Kidney glomerular epithelial cell (primary cell): ENCODE measurements around the gene ZCCHC2.

Source experiments
- DNase-seq: peaks from one replicate; lab custom pipeline; 2025; lab: John Stamatoyannopoulos, UW

ZCCHC2 gene

DNA sequence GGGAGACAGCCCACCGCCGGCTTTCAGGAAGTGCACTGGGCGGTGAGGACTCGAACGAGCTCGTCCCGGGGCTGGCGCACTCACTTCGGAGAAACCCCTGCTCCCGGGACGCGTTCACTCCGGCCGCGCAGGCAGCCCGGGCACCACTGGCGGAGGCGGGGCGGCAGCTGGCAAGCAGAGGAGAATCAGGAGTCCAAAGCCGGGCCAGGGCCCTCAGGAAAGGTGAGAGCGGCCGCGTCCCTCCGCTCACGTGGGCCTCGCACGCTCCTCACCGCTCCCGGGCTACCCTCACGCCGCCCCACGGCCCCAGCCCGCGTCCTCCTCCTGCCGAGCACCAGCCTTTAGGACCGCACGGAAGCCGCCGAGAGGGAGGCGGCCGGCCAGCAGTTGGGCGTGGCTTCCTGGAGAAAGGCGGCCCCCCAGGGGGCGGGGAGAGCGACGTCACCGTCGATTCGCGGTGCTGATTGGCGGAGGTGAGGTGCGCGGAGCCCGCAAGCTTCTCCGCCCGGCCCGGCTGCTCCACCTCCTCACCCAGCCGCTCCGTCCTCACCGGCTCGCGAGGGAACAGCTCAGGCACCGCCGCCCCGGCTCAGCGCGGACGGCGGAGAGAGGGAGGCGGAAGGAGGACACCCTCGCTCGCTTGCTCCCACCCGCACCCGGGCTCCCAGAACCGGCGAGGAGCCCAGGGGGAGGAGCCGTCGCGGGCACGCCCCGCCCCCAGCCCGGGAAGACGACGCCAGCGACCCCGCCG, at the start of gene ZCCHC2:
TSS of gene ZCCHC2 (plus strand) at position 522 of the 751 bp plus-strand sequence. CDS start 400 bp downstream, outside the sequence.
- peak; percentile 88 for DNase-seq

DNA sequence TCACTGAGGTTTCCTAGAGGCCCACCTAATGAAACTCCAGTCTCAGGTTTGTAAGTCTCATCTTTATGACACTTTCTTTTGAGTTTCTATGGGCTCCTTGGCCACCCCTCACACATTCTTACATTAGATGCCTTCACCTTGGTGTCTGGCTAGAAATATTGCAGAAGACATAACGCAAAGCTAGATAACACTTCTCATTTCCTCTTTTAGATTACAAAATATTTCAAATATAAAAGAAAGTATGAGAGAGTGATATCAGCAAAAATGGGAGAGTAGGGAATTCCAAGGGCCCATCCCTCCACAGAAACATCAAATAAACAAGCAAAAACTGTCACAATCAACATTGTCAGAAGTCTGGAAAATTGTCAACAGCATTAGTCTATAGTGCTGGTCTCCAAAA, 43.3 kb upstream of the ZCCHC2 start:
- no peak for DNase-seq

DNA sequence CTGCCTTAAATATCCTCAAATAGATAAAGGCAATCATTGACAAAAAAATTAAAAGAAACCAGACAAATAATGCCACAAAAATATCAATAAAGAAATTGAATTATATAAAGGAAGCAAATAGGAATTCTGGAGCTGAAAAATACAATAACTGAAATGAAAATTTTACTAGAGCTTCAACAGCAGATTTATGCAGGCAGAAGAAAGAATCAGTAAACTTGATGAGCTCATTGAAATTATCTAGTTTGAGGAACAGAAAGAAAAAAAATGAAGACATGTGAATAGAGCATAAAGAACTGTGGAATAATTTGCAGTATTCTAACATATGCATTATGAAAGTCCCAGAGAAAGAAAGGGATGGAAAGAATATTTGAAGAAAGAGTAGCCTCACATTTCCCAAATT, 41.9 kb upstream of the ZCCHC2 start:
- DNase-seq, result no peak

DNA sequence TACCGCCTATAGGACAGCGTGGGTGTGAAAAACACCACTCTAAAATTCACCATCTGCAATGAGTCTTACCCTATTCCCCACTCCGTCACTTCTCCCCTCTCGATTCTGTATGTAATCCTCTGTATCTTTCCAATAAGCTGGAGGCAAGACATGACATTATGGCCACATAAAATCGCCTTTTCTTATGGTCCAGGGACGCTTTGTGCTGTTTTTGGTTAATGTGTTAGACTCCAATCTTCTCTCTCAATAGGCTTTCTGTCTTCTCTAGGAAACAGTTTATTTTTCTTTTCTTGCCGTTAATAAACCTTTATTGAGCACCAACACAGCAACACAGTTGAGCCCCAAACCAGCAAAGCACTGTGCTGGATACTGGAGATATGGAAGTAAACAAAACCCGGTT, 37.9 kb upstream of the ZCCHC2 start:
- no peak for DNase-seq

DNA sequence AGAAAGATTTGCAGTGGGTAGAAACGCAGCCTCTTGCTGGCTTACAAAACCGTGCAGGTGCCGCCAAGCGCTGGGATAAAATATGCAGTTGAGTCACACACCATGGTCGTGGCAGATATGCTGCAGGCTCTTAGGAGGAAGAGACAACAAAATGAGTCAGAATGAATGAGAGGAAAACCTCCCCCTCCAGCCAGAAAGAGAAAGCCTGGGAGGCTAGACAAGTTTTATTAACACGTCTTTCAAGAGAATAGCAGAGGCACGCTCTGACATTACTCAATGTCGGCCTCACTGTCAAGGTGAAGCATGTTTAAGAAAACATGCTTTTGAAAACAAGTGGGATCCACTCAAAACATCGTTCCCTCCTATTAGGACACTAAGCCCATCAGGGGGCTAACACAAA, 37.1 kb upstream of the ZCCHC2 start:
- DNase-seq, result peak; percentile 80

DNA sequence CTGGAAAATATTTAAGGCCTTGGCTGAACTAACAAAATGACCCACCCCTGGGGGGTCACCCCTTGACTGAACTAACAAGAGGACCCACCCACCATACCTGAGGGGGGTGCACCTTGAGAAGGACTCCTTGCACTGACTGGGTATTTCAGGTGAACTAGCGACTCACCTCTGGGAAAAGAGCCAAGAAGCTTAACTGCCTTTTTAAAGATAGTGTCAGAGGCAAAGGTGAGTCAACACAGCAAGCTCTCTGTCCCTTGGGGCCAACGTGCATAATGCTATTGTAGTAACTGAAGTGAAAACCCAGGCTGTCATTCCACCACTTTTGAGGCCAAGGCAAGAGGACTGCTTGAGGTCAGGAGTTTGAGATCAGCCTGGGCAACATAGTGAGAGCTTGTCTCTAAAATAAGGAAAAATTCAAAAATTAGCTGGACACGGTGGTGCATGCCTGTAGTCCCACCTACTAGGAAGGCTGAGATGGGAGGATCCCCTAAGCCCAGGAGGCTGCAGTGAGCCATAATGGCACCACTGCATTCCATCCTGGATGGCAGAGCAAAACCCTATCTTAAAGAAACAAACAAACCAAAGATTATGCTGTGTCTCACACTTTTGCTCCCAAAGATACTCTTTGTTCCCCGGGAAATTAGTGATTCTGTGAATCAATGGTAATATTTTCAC, 36.4 kb upstream of the ZCCHC2 start:
- DNase-seq, result peak; percentile 62

DNA sequence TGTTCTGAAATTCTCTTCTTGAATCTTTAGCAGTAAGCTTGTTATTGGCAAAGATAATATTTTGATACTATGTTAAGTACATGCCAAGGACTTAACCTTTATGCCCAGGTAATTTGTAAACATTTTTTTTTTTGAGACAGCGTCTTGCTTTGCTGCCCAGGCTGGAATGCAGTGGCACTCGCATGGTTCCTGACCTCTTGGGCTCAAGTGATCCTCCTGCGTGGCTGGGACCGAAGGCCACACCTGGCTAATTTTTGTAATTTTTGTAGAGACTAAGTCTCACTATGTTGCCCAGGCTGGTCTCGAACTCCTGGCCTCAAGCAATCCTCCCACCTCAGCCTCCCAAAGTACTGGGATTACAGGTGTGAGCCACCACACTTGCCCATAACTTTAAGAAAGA, 35.7 kb upstream of the ZCCHC2 start:
- no peak for DNase-seq

DNA sequence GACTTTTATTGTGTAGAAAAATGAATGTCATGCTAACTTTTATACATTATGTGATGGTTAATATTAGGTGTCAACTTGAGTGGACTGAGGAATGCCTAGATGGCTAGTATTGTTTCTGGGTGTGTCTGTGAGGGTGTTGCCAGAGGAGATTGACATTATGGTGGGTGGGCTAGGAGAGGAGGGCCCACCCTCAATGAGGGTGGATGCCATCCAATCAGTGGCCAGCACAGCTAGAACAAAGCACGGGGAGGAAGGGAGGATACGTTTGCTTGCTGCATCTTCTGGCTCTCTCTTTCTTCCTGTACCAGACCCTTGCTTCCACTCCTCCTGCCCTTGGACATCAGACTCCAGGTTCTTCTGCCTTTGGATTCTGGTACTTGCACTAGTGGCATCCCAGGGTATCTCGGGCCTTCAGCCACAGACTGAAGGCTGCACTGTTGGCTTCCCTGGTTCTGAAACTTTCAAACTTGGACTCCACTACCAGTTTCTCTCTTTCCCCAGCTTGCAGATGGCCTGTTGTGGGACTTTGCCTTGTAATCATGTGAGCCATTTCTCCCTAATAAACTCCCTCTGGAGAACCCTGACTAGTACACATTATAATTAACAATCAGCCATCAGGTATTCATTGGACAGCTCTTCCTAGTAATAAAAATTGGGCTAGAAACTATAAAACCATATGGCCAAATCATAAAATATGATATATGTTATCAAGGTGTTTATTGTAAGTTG, 31.7 kb upstream of the ZCCHC2 start:
- no peak for DNase-seq

DNA sequence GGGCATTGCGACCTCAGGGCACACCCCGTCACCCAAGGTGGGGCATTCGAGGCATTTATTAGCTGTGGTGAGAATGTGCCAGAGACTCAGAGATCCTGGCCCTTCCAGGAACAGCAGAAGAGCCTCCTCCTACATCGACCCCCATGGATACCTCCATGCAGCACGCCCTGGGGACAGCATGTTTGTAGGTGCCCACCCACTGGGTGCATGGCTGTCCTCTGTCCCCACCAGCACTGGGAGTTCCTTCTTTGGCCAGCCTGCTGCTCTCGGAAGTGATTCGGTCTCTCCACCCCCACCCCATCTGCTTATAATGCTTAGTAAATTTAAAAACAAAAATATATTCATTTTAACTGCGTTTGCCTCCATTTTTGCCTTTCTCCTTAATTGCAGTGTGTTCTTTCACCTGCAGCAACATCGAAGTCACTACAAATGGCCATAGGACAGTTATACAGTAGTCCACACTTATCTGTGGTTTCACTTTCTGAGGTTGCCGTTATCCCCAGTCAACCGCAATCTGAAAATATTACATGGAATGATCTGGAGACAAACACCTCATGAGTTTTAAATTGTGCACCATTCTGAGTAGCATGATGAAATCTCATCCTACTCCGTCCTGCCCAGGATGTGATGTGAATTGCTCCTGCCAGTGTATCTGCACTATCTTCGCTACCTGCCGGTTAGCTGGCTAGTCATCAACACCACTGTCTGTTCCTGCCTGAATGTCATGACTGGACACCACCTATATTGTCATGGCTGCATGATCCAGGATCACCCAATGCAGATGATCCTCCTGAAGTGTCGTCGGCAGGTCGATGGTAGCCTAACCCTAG, 29.6 kb upstream of the ZCCHC2 start:
- no peak for DNase-seq

DNA sequence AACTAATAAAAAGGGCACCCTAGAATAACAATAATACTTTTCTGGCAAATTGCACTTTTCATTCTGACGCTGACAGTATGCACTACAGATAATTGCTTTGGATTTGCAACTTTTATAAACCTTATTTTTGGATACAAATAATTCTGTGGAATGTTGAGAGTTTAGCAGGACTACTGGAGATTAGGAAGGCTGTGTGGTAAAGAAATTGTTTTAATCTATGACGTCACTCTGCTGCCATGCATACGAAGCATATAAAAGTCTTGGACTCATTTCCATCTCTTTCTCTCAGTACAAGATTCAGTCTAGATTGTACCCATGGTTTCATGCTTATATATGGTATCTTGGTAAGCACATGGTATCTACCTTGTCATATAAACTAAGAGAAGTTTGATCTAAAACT, 28.1 kb upstream of the ZCCHC2 start:
- no peak for DNase-seq

DNA sequence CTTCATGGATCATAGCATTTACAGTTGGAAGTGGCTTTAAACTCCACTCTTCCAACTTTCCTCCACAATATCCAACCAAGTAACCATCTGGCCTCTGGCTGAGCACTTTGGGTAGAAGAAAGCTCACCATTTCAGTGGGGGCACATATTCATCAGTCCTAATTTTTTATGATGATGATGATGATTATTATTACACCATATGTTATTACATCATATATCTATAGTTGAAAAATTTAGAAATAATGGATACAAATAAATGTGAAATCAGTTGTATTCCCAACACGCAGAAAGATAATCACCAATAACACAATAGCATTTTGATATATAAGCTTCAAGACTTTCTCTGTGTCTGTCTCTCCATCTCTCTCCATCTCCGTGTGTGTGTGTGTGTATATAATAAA, 26.6 kb upstream of the ZCCHC2 start:
- DNase-seq, result no peak

DNA sequence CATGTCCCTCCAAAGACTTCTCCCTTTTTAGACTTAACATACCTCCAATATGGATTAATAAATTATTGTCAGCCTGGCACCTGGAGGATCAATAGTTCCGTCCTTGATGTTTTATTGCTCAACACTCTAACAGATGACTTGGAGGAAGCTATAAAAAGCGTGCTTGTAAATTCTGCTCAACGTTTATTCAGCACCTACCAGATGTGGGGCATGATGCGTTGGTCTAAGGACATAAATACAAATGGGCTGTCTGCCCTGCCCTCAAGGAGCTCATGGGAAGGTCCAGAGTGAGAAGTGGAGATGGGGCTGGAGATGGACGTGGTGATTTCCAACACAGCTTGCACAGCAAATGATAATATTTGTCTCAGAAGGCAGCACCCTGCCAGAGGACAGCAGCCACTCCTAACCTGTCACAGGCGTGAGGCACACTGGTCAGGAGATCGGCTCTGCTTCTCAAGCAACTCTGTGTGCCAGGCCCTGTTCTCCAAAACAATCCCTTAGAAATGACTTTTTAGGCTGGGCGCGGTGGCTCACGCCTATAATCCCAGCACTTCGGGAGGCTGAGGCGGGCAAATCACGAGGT, 25.5 kb upstream of the ZCCHC2 start:
- DNase-seq, result no peak

DNA sequence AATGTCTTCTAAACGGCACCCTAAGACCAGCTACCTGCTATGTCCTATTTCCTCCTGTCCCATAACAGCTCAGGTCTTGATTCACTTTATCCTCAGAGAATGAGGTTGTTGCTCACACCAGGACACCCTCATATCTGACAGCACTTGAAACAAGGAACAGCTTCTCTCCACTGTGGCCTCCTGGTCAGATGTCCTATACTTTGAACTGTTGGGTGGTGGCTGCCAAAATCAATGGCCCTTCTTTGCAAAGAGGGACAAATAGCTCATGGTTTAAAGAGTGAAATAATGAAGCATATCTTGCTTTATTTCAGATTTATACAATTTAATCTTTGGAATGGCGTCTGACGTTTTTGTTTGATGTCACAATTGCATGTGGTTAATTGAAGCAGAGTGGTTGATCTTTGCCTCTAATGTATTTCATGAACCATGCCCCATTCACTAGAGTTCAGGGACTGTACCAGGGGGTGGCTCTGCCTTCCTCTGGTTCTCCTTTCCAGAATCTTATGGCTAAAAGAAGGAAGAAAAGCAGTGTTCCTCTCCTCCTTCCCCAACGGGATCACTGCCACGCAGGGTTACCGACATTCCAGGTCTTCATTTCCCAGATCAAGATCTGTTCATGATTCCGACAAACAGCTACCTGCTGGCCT, 24.1 kb upstream of the ZCCHC2 start:
- DNase-seq, result no peak

DNA sequence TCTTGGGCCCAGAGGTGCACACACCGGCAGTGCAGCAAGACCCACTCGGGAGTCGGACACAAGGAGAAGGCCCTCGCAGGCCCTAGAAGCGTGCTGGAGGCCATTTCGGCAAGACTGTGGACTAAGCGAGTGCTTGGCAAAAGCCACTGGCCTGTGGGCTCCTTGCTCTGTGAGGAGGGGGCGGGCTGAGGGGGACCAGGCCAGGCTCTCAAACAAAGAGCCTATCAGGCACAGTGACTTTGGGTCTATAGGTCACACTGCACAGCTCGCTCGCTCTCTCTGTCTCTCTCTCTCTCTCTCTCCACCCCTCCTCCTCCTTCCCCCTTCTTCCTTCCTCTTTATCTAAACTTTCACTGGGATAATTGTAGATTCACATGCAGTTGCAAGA, 23.6 kb upstream of the ZCCHC2 start:
- no peak for DNase-seq

DNA sequence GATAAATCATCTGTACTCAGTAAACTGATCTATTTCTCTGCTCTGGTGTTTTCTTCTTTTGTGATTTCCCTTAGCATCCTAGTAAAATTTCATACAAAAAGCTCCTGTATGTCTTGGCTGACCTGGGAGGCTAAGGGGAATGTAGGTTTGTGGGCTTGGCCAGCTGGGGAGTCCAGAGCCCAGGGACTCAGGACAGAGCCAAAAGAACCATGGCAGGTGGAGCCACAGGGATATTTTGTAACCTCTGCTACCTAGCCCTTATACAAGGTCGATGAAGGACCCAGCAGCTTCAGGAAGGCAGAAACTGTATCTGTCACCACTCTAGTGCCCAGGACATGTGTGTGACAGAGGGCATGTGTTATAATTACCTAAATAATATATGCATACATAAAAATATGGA, 22.7 kb upstream of the ZCCHC2 start:
- no peak for DNase-seq

DNA sequence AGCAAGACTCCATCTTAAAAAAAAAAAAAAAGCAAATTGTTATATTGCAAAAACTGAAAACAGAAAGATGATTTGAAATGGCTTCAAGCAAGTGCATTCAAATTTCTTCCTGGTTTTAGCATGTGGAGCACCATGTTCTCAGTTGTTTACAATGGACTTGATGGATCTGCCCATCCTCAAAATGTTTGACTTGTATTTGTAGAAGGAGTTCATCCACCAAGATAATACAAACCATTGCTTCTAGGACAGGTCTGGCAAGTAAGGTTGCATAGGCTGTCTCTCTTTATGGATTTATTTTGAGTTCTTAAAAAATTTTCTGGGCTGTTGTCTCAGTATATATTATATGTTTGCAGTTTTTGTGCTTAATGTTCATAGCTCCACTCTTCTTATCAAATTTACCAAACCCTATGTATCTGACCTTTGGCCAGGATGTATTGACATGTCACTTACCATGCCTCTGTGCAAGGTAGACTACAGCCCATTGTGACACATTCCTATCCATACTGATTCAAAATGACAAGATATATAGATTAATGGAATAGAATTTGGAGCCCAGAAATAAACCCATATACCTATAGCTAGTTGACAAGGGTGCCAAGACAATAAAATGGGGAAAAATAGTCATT, 21.7 kb upstream of the ZCCHC2 start:
- no peak for DNase-seq

DNA sequence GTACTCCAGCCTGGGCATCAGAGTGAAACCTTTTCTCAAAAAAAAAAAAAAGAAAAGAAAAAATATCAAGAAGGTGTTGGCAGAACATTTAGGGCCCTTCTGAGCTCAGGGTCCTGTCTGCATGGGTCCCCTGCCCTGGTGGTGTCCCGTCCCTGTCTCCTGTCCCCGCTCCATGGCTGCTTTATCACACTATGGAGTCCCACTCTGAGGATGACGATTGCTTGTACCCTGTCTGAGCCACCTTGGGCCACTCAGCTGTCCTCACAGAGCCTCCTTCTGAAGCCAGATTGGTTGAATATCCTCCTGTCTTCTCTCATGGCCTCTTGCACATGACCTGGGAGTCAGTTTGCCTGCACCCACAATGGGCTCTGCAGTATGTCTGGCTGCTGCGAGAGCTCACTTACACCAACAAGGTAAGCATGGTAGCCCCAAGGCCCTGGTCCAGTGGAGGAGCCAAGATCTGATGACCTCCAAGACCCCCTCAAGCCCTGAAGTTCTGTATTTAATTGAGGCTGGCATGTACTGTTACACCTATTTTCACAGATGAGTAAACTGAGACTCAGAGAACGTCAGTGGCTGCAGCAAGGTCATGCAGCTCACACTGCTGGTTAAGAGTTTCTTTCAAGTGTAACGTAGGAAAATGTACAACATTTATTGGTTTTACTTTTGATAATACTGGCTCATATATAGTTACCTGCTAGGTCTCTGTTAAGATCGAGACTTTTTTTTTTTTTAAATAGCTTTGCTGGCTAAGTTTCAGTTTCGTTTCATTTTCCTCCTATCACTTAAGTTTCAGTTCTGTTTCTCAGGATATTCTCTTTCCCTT, 16.9 kb upstream of the ZCCHC2 start:
- peak; percentile 46 for DNase-seq

DNA sequence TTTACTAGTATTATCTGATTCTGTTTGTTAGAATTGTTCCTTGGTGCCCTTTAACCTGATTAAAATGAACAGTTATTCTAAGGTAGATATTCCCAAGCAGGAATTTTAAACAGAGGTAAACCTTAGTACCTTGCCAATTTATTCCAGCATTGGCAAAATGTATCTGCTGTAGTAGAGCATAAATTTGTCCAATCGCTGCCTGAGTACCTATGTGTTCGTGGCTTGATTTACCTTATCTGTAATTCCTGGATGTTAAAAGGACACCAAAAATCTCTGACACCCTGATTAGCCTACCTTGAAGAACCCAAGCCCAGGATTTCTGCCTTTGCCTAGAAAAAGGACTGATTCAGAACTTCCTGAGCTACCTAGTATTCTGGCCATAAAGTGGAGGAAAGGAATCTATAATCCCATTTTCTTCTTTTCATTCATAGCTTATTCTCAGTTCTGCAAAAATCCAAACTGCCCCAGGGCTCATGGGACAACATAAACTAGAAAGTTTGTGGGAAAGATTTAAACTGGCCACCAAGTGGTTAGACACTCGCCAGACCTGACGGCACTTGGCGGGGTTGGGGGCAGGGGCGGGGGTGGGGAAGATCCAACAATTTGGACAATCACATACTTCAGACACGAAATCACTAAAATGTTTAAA, 16.2 kb upstream of the ZCCHC2 start:
- no peak for DNase-seq

DNA sequence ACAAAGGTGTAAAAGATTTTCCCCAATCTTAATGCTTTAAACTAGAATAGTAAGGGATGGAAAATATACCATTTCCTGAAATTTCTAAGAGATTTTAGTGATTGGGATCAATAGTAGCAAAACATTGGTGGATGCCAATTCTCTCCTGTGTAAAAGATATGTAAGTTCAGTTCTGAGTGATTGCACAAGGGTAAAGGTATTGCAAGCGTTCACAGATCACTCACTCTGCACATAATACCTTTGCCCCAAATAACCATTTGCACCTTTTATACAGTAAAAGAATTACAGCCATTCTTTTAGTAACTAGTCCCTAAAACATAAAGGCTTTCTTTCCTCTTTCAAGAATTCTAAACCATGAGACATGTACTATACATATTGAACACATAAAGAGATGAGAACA, 13.0 kb upstream of the ZCCHC2 start:
- DNase-seq, result no peak
